Skeletal muscle satellite cell (primary cell): ENCODE results near the gene COL4A1.

ENCODE experiments used
- H3K27me3 ChIP-seq: 2 replicates; pipeline ENCODE4 v1.7.0; 2013; ENCODE audit warnings: low read length; ENCODE audit not compliant: control insufficient read depth, insufficient read depth
- H3K36me3 ChIP-seq: 2 replicates; pipeline ENCODE4 v1.7.0; 2013; ENCODE audit warnings: mild to moderate bottlenecking, control low read depth, low read length; ENCODE audit not compliant: insufficient read depth
- H3K4me1 ChIP-seq: 2 replicates; pipeline ENCODE4 v1.7.0; 2013; ENCODE audit warnings: low read length; ENCODE audit not compliant: control insufficient read depth, insufficient read depth
- H3K4me2 ChIP-seq: 2 replicates; pipeline ENCODE4 v1.7.0; 2013; ENCODE audit warnings: mild to moderate bottlenecking, low read length
- H3K4me3 ChIP-seq: 2 replicates; pipeline ENCODE4 v1.7.0; 2013; ENCODE audit warnings: low read length
- H3K9ac ChIP-seq: 2 replicates; pipeline ENCODE4 v1.7.0; 2013; ENCODE audit warnings: mild to moderate bottlenecking, low read depth, low read length, moderate library complexity
- H3K9me3 ChIP-seq: replicated peaks from 2 replicates; pipeline ENCODE4 v1.7.0; 2013; ENCODE audit warnings: mild to moderate bottlenecking, control low read depth, low read length

COL4A1 gene

GRCh38 chr13:110186231-110186855, 120.6 kb downstream of the COL4A1 start:
- H3K9ac ChIP-seq: no peak overlapping the region
- no peak overlapping the region for H3K4me2 ChIP-seq
- peaks cover 8% of the 10 kb centered on the region for H3K4me1 ChIP-seq
- H3K9me3 ChIP-seq: no peaks in the 10 kb centered on the region
- no peaks in the 10 kb centered on the region for H3K27me3 ChIP-seq
- peaks cover 83% of the 10 kb centered on the region for H3K36me3 ChIP-seq
- H3K4me3 ChIP-seq: no peak overlapping the region

DNA sequence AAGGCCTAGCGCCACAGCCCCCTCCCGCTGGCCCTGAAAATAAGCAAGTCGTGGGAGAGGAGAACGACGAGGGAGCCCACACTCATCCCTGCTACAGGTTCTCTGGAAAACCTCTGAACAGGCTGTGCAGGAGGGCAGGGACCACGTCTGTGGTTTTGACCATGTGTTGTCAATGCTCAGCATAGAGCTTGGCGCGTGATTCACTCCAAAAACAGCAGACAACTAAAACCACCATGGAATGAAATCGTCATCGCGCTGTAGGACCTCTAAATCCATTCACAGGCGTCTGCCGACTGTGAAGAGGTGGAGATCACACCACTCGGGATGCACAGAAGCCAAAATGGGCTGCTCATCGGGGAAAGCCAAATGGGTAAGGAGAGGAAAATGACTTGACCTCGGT, 121.3 kb downstream of the COL4A1 start:
- H3K36me3 ChIP-seq: peaks cover 84% of the 10 kb centered on the region
- H3K27me3 ChIP-seq: no peaks in the 10 kb centered on the region
- H3K4me3 ChIP-seq: no peak overlapping the region
- no peak overlapping the region for H3K9ac ChIP-seq
- H3K9me3 ChIP-seq: no peaks in the 10 kb centered on the region
- no peak overlapping the region for H3K4me2 ChIP-seq
- peaks cover 8% of the 10 kb centered on the region for H3K4me1 ChIP-seq

- H3K4me2 ChIP-seq: no peak overlapping the region
- peaks cover 85% of the 10 kb centered on the region for H3K36me3 ChIP-seq
- no peaks in the 10 kb centered on the region for H3K9me3 ChIP-seq
- no peaks in the 10 kb centered on the region for H3K27me3 ChIP-seq
- H3K4me3 ChIP-seq: no peak overlapping the region
- no peak overlapping the region for H3K9ac ChIP-seq
- peaks cover 8% of the 10 kb centered on the region for H3K4me1 ChIP-seq
Observed at GRCh38 chr13:110183910-110184309, 123.0 kb downstream of the COL4A1 start.

- H3K36me3 ChIP-seq: peaks cover 90% of the 10 kb centered on the region
- no peaks in the 10 kb centered on the region for H3K9me3 ChIP-seq
- no peaks in the 10 kb centered on the region for H3K27me3 ChIP-seq
- no peak overlapping the region for H3K4me3 ChIP-seq
- no peaks in the 10 kb centered on the region for H3K4me1 ChIP-seq
- no peak overlapping the region for H3K4me2 ChIP-seq
- no peak overlapping the region for H3K9ac ChIP-seq
Observed at GRCh38 chr13:110182461-110182860, 124.5 kb downstream of the COL4A1 start.

- Histone ChIP-seq H3K27me3 (no peaks in the 10 kb centered on the region), H3K4me1 (no peaks in the 10 kb centered on the region), H3K4me2 (no peak overlapping the region), H3K9me3 (no peaks in the 10 kb centered on the region), H3K36me3 (peaks cover 92% of the 10 kb centered on the region), H3K9ac (no peak overlapping the region), H3K4me3 (no peak overlapping the region)
Observed at GRCh38 chr13:110182003-110182402, 125.0 kb downstream of the COL4A1 start.

- Histone ChIP-seq H3K36me3 (peaks cover 96% of the 10 kb centered on the region), H3K4me2 (no peak overlapping the region), H3K4me3 (no peak overlapping the region), H3K9me3 (no peaks in the 10 kb centered on the region), H3K27me3 (no peaks in the 10 kb centered on the region), H3K4me1 (no peaks in the 10 kb centered on the region), H3K9ac (no peak overlapping the region)
Observed at GRCh38 chr13:110179857-110180147, 127.2 kb downstream of the COL4A1 start.

DNA sequence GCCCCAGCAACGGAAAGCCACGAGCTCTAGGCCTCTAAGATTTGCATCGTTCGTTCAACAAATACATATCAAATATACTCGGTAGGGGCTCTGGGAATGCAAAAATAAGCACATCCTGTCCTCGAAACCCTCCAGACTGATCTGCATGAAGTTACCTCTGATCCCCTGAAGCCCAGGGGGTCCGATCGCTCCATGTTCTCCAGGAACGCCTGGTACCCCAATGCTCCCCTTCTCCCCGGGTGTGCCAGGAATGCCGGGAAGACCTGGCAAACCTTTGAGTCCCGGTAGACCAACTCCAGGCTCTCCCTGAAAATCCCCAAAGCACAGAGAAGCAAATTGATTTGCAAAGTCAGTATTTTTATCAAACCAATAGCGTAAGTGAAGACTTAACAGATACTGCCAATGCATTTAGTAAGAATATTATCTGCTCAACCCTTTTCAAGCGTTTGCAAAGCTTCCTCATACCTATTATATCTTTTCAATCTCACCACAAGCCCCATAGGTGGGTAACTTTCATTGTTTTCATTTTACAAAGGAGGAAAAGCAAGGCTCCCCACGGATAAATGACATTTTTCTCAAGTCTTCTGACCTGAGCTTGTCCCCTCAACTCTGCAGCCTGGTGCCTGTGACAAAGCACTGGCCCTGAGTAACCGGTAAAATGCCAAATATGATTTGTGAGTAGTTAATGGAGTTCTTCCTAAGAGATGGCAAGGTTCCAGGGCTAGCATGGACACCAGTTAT, 127.7 kb downstream of the COL4A1 start:
- Histone ChIP-seq H3K9ac (no peak overlapping the region), H3K36me3 (peaks cover 99% of the 10 kb centered on the region), H3K4me3 (no peak overlapping the region), H3K9me3 (no peaks in the 10 kb centered on the region), H3K4me2 (no peak overlapping the region), H3K27me3 (no peaks in the 10 kb centered on the region), H3K4me1 (no peaks in the 10 kb centered on the region)

GRCh38 chr13:110177790-110178189, 129.2 kb downstream of the COL4A1 start:
- Histone ChIP-seq H3K27me3 (no peaks in the 10 kb centered on the region), H3K4me2 (no peak overlapping the region), H3K9me3 (no peaks in the 10 kb centered on the region), H3K9ac (no peak overlapping the region), H3K4me3 (no peak overlapping the region), H3K36me3 (peaks cover 99% of the 10 kb centered on the region), H3K4me1 (no peaks in the 10 kb centered on the region)

- Histone ChIP-seq H3K36me3 (peaks cover 97% of the 10 kb centered on the region), H3K9me3 (no peaks in the 10 kb centered on the region), H3K4me2 (no peak overlapping the region), H3K27me3 (no peaks in the 10 kb centered on the region), H3K9ac (no peak overlapping the region), H3K4me3 (no peak overlapping the region), H3K4me1 (no peaks in the 10 kb centered on the region)
Observed at GRCh38 chr13:110176431-110176830, 130.5 kb downstream of the COL4A1 start.

- Histone ChIP-seq H3K9ac (no peak overlapping the region), H3K4me2 (no peak overlapping the region), H3K36me3 (peaks cover 95% of the 10 kb centered on the region), H3K9me3 (no peaks in the 10 kb centered on the region), H3K4me3 (no peak overlapping the region), H3K27me3 (no peaks in the 10 kb centered on the region), H3K4me1 (no peaks in the 10 kb centered on the region)
Observed at GRCh38 chr13:110173247-110173818, 133.6 kb downstream of the COL4A1 start.

DNA sequence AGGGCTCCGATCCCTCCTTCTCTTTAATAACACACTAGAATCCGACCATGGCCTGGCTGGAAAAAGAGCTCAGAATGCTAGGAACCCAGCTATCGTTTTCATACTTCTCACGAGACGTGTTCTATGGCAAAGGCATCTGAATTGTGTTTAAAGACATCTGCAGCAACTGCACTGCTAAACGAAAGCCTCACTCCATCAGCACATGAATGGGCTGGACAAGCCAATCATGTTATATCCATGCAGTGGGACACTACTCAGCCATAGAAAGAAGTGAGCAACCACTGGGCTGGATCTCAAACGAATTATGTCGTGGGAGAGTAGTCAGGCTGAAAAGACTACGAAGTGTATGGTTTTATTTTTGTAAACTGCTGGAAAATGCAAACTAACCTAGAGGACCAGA, 136.1 kb downstream of the COL4A1 start:
- peaks cover 93% of the 10 kb centered on the region for H3K36me3 ChIP-seq

More for the DNA sequence above, 136.1 kb downstream of the COL4A1 start:
- H3K9me3 ChIP-seq: no peaks in the 10 kb centered on the region
- H3K9ac ChIP-seq: no peak overlapping the region
- H3K4me3 ChIP-seq: no peak overlapping the region
- H3K4me1 ChIP-seq: no peaks in the 10 kb centered on the region
- no peak overlapping the region for H3K4me2 ChIP-seq
- no peaks in the 10 kb centered on the region for H3K27me3 ChIP-seq
